GM18909 (cell line): ENCODE measurements around the gene BCL2.
"Not testable (repeated sequence)": the region's sequence is repeated elsewhere in the genome, so short reads cannot be mapped to it uniquely, and the experiment has no call there.

Source experiments
- ATAC-seq: cut with Tn5 transposase; IDR thresholded peaks from one replicate; pipeline ENCODE4 v1.9.1; 2021; ENCODE audit warnings: mild to moderate bottlenecking; ENCODE audit not compliant: unreplicated experiment, poor library complexity

BCL2 gene

GRCh38 chr18:63207835-63208234, 111.7 kb downstream of the BCL2 start:
- ATAC-seq, result no peak

GRCh38 chr18:63207143-63207790, 112.3 kb downstream of the BCL2 start:
- ATAC-seq, result no peak

GRCh38 chr18:63206433-63207142, 113.0 kb downstream of the BCL2 start:
- no peak for ATAC-seq

DNA sequence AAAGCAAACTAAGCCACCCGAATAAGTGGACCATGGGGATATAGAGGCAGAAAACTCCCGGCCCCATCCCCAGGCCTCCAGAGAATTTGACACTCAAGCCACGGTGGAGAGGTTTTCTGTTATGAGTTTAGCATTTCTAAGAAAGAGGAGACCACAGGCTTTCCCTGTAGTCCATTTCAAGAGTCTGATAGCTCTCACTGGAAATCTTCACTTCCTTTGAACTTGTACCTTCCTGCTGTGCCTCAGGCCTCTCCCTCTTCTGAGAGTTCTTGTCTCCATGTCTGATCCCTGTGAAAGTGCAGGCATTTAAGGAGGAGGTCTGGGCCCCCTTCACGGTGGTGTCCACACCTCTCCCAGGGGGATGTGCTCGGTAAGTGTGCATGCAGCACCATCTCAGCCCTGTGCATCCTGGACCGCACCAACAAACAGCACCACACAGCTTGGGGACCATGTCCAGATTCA, 113.7 kb downstream of the BCL2 start:
- ATAC-seq, result no peak

- ATAC-seq, result no peak
Measured at GRCh38 chr18:63203497-63203896, 116.1 kb downstream of the BCL2 start.

DNA sequence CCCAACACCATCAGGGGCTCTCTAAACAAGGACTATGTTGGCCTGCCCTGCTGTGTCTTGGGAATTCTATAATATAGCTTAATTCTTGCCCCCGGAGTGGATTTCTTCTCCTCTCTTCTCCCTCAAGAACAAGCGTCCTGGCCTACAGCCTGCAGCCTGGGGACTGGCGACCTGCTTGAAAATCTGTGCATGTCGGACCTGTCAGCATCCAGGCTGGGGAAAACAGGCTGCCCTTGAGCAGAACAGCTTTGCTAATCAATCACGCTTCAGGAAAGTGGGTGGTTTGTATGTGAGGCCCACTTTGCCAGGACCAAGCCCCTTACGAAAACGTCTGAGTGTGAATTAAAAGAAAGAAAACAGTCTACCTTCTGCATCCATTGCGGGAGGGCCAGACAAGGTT, 116.7 kb downstream of the BCL2 start:
- no peak for ATAC-seq

GRCh38 chr18:63201456-63201855, 118.1 kb downstream of the BCL2 start:
- not testable (repeated sequence) for ATAC-seq

DNA sequence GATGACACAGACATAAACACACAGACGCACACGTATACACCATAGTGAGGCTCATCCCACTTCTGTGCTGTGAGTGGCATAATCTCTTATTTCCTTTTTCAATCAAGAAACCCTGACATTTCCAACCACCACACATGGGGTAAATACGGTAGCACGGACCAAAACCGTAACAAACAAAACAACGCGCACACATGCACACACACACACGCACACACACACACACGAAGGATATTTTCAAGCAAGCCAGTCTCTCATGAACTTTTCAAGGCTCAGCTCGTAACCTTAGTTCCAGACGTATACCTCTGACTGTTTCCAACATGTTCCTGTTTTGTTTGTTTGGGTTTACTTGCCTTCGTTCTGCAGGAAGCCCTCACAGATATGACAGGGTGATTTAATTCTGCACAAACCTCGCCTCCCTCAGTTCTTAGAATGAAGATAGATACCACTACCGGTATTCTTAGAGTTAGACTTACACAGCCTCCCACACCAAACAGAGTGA, 119.8 kb downstream of the BCL2 start:
- ATAC-seq, result peak; percentile 51

- no peak for ATAC-seq
Measured at GRCh38 chr18:63198868-63199742, 120.5 kb downstream of the BCL2 start.

DNA sequence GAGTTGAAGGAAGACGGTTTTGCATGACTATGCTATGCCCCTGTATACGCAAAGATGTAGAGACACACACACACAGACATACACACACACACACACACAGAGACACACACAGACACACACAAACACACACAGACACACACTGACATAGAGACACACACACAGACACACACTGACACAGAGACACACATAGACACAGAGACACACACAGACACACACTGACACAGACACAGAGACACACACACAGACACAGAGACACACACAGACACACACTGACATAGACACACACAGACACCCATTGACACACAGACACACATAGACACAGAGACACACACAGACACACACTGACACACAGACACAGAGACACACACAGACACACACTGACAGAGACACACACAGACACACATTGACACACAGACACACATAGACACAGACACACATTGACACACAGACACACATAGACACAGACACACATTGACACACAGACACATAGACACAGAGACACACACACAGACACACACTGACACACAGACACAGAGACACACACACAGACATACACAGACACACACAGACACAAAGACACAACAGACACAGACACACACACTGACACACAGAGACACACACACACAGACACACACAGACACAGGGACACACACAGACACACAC, 121.3 kb downstream of the BCL2 start:
- no peak for ATAC-seq

DNA sequence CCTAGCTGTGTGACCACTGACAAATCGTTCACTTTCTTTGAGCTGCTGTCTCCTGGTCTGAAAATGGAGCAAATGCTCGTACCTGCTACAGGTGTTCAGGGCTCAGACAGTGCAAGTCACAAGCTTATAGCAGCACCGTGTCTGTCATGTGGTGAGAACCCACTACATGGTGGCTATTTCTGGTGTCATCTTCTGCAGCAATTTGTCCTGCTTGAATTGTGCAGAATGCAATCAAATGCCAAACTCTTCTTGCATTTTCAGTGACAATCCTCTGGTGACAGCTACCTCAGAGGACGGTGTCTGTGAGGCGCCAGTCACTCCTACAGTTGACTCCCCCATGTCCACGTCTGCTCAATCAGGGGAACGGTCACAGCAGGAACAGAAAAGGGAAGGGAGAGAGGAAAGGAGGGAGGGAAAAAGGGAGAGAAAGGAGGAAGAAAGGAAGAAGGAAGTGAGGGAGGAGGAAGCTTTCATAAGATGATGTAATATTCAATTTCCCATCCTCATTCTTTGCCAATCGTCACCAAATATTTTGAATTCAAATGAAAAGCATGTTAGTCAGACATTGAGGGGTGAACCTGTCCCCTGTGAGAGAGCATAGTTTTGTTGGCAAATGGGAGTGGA, 122.2 kb downstream of the BCL2 start:
- ATAC-seq, result no peak

DNA sequence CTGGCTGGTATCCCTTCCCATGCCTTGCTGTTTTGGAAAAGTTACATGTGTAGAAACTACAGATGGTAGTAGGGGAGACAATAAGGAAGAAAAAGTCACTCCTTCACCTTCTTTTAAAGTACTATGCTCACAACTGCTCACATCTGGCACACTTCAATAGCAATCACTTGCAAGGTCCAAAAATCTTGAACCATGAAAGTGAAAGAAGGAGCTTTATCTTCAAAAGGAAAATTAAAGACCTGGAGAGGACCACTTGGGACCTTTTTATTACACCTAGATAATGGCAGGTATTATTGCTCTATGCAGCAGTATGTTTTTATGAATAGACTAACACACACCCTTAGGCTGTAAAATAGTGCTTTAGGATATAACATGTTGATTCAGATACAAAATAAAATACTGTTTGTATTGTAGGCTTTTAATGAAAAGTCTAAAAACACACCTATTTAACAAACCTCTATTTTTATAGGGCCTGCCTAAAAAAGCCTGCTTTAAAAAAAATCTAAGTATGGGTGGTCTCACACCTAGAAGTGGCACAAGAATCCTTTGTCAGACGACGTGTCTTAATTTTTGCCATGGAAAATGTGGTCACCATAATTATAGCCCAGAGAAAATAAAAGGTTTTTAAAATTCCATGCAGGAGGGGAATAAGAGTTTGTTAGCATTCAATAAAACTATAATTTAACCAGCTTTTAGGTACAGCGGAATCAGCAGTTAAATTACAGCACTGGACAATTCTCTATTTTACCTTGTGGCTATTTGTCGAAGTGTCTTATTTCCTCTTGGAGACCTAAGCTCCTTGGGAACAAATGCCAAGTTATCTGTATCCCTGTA, 124.0 kb downstream of the BCL2 start:
- ATAC-seq, result no peak

DNA sequence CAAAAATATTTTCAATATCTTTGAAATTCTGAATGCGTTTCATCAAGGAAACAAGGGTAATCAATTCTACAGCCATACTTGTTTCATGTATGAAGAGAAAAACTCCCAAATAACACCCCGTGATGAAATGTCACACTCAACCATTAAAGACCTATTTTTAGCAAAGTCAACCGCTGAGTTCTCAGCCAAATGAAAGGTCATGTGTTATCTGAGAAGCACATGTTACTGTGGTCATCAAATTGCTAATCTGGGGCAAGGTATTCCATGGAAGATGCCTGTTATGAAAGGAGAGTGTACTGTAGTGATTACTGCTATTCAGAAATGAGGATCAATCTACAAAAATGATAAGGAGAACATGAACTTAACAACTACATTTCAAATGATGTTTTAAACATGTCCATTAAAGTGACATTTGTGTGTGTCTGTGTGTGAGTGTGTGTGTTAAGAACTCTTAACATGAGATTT, 126.7 kb downstream of the BCL2 start:
- ATAC-seq, result peak; percentile 51

DNA sequence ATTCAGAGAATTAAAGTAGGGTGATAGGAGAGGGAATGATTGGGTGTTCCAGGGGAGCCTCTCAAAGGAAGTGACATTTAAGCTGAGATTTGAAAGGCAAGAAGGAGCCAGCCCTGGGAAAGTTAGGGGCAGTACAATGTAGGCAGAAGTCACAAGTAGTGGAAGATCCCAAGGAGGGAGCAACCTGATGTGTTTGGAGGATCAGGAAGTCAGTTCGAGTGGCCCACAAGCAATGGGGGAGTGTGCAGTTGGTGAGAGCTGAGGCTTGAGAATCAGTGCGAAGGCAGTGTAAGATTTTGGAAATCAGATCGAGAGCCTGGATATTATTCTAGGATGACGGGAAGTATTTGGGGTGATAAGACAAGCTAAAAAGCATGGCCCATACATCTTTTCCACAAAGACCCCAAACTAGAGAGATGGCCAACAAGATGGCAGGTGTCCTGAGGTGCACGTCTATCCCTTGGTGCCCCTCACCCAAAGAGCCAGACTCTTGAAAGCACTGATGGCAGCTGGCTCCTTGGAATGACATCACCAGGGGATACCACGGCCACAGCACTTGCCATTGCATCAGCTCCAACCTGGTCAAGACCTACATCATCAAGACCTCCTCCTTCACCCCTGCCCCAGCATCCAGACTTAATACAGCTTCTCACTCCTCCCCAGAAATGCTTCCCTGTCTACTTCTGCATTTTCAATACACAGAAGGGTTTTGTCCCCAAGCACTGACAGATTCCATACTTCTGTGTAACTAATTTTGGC, 127.3 kb downstream of the BCL2 start:
- ATAC-seq, result peak; percentile 32

- no peak for ATAC-seq
Measured at GRCh38 chr18:63191413-63191812, 128.2 kb downstream of the BCL2 start.

GRCh38 chr18:63190838-63191237, 128.7 kb downstream of the BCL2 start:
- not testable (repeated sequence) for ATAC-seq

GRCh38 chr18:63189817-63190216, 129.8 kb downstream of the BCL2 start:
- no peak for ATAC-seq

GRCh38 chr18:63189041-63189440, 130.5 kb downstream of the BCL2 start:
- ATAC-seq, result no peak
